ENCODE results near the gene SKIC2.
"Not testable (repeated sequence)": the region's sequence is repeated elsewhere in the genome, so short reads cannot be mapped to it uniquely, and the experiment has no call there.

SKIC2 gene

DNA sequence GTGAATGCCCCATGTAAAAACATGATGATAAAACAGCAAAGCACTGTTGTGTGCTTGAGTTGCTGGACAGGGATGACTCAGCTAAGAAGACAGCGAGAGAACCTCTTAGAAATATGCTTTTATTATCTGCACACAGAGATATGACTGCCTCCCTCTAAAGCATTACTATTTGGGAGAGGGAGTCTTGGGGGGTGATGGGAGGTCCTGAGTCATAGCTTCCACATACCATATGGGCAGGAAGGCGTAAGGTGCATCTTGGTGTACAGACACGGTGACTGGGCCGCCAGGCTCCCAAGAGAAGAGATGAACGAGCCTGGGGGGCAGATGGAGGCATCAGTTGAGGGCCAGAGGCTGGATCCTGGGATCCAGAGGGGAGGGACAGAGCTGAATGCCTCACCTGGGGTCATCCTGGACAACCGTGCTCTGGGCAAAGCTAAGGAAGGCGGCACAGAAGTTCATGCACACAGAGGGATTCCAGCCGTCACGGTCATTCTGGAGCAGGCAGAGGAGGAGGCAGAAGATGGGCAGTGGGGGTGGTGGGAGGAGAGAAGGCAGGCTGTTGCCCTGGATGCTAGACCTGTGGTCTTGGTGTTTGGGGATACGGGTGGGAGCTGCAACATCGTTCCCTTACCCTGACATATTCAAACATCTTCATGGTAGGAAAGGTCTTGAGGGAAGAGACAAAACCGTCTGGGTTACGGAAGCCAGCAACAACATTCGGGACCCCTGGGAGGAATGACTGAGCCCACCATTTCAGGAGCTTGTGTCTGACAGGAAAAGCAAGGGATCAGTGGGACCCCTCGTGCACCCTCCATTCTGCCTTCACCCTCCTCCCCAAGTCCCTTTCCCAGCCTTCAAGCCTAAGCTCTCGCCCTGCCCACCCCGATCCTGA, 11.0 kb downstream of the SKIC2 start:
- DNase-seq = no peak

- no peak for DNase-seq
Measured at GRCh38 chr6:31970604-31971271, 11.8 kb downstream of the SKIC2 start.

DNA sequence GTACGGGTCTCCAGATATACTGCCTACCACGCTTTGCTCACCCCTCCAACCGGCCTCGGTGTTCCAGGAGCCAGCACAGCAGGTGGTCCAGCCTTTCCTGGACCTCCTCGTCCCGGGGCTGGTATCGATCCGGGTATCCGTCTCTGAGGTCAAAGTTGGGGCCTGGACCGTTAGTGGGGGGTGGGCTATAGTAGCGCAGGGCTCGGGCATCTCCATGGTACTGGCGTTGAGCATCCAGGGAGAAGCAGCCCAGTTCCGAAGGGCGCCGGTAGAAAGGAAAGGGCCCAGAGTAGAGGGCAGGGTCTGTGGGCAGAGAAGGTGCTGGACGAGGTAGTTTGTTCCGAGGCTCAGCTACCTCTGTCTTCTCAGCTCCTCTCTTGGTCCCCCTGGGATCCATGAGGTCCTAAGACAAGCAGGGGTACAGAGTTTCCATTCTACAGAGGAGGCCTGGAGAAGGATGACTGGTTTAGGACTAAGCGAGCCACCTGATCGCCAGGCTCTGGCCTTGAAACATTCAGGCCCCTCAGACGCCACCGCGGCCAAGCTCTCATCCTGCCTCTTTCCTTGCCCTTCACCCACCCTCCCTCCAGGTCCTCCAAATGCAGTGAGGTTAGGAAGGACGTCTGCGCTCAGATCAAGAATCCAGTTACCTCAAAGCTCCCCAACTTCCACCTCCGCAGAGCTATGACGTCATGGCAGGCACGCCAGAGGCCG, 12.5 kb downstream of the SKIC2 start:
- DNase-seq = no peak

- DNase-seq = peak; percentile 95
Measured at GRCh38 chr6:31971993-31972708, 13.2 kb downstream of the SKIC2 start, which contains the start of gene DXO. TSS of gene DXO (minus strand) at chr6:31972138. CDS start at chr6:31971675, 463 bp downstream.

DNA sequence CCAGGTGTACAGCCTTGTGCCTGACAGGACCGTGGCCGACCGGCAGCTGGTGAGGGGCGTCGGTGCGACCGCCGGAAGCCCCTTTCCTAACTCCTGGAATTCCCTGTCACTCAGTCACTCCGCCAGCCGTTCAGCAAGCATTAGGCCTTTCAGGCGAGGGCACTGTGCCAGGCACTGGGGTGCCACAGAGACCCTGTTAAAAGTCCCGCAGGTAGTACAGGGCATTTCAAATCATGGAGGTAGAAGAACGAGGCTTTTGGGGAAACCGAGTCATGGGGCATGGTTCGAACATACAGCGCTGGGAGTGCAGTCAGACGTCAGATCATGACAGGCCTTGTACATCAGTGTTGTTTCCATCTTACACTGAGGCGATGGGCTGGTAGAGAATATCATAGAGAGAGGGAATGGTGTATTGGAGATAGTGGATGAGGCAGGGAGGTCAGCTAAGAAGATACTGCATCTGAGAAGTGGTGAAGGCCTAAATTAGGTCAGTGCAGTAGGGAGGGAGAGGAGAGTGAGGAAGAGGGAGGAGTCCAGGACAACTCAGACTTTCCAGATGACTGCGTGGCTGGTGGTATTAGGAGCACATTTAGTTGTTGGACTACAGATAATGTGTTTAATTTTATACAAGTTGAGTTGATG, 13.9 kb downstream of the SKIC2 start:
- no peak for DNase-seq

GRCh38 chr6:31976065-31976464, 17.1 kb downstream of the SKIC2 start:
- DNase-seq = not testable (repeated sequence)

- no peak for DNase-seq
Measured at GRCh38 chr6:31977816-31978431, 18.9 kb downstream of the SKIC2 start.

DNA sequence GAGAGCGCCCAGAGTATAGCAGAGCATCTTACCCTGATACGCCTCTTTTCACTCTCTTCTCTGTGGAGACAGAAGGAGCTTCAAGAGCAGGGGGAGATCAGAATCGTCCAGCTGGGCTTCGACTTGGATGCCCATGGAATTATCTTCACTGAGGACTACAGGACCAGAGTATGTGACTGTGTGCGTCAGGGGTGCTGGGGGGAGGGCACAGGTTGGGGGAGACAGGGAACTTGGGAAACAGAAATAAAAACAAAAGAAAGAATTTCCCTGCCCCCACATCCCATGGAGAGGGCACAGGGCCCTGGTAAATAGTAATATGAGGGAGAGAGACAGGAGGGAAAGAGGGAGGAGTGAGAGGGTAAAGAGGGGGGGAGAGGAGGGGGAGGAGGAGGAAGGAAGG, 19.9 kb downstream of the SKIC2 start:
- no peak for DNase-seq

DNA sequence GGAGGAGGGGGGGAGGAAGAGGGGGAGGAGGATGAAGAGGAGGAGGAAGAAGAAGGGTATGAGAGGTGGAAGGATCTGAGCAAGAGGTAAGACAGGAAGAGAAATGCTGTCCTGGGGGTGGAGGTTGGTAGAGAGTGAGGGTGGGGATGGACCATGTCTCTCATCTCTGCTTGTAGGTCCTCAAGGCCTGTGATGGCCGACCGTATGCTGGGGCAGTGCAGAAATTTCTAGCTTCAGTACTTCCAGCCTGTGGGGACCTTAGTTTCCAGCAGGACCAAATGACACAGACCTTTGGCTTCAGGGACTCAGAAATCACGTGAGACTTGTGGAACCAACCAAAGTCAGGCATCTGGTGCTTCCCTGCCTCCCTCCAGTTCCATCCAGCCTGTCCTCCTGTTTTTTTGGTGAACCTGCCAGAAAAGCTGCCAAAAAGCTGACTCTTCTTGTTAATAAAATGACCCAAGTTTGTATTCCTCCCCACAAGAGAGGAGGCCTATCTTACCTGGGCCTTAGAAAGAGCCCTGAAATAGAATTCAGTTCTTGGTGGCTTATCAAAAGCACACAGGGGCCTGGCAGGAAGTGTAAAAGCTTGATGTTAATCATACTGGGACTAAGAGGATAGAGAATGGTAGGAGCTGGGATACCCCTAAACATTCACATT, 20.4 kb downstream of the SKIC2 start:
- no peak for DNase-seq

GRCh38 chr6:31980195-31980876, 21.4 kb downstream of the SKIC2 start:
- not testable (repeated sequence) for DNase-seq

- DNase-seq = not testable (repeated sequence)
Measured at GRCh38 chr6:31980998-31981397, 22.0 kb downstream of the SKIC2 start.

GRCh38 chr6:31981744-31982143, 22.8 kb downstream of the SKIC2 start, which contains the start of gene C4A:
TSS of gene C4A (plus strand) at chr6:31982057. CDS start at chr6:31982108, 51 bp downstream.
- DNase-seq = not testable (repeated sequence)

DNA sequence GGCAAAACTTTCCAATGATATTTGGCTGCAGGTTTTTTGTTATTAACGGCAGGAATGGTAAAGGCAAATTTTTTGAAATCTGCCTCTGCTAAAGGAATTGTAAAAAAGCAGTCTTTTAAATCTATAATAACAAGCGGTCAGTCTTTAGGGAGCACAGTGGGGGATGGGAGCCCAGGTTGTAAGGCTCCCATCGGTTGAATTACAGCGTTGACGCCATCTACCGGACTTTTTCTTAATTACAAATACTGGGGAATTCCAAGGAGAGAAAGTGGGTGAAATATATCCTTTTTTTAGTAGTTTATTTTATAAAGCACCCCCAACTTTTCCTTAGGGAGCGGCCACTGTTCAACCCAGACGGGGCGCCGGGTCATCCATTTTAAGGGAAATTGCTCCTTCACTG, 30.4 kb downstream of the SKIC2 start:
- DNase-seq = not testable (repeated sequence)

DNA sequence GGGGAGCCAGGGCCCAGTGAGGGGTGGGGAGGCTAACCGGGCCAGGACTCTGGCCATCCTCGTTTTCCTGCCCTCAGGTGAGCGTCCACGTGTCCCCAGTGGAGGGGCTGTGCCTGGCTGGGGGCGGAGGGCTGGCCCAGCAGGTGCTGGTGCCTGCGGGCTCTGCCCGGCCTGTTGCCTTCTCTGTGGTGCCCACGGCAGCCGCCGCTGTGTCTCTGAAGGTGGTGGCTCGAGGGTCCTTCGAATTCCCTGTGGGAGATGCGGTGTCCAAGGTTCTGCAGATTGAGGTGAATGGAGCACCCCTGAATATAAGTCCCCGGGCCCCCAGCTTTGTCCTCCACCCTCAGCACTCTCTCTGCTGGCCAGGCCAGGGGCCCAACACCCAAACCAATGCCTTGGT, 35.4 kb downstream of the SKIC2 start:
- DNase-seq = not testable (repeated sequence)

DNA sequence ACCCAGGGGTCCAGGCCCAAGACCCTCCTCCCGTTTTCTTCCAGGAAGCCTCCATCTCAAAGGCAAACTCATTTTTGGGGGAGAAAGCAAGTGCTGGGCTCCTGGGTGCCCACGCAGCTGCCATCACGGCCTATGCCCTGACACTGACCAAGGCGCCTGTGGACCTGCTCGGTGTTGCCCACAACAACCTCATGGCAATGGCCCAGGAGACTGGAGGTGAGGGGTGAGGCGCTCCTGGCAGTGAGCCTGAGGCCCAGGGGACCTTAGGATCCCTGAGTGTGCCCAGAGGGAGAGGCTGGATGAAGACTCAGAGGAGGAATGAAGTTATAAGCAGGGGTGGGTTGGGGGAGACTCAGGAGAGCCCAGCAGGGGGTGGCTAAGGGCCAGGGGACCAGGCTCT, 37.4 kb downstream of the SKIC2 start:
- not testable (repeated sequence) for DNase-seq

DNA sequence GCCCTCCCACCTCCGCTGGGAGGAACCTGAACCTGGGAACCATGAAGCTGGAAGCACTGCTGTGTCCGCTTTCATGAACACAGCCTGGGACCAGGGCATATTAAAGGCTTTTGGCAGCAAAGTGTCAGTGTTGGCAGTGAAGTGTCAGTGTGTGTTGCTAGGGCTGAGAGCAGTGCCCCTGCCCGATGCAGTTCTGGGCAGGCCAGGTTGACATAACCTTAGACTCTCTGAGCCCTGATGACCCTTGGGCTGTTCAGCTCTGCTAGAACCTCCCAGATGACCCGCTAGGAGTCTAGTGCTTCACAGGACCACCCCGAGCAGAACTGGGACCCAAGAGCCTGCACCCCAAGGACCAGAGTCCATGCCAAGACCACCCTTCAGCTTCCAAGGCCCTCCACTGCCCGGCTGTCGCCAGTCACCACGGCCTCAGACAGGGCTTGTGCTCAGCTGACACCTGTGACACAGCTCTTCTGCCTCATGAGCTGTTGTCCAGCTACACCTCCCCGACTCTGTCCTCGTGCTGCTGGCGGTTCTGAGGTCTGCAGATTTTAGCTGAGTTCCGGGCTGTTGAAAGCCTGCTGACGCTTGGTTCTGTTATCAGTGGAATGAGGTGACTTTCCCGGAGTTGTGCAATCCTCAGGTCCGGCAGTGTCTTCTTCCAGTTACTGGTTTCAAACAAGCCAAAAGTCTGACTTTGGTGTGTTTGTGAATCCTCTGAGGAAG, 43.7 kb downstream of the SKIC2 start:
- DNase-seq = not testable (repeated sequence)

DNA sequence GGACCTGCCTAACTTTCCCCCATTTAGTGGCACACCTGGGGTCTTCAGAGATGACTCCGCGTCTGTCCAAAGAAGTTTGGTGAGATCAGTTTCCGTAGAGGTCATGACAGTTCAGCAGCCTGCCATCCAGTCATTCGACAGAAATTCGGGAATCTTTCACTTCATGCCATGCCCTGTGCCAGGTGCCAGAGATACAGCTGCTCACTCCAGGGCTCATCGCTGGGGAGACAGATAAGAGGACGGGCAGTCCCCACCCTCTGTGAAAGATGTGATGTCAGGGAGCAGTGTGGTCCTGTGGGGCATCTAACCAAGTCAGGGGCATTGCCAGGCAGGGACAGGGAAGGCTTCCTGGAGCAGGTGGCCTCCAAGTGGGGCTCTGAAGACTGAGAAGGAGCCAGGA, 44.3 kb downstream of the SKIC2 start:
- not testable (repeated sequence) for DNase-seq

DNA sequence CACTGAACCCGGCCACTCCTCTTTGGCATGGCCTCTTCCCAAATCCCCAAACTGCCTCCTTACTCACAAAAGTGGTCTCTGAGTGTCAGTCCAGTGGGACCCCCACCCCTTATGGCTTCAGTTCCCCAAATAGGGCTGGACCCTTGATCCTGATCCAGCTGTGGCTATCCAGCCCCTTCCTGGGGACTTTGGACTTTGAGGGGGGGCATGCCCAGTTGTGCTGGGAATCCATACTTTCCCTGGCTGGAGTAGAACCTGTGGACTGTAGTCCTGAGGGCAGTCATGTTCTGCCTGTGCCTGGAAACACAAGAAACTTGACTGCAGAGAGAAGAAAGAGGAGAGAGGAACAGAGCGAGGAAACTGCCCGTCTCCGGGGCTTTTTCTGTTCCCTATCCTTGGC, 45.4 kb downstream of the SKIC2 start:
- DNase-seq = not testable (repeated sequence)

GRCh38 chr6:32004864-32005537, 46.0 kb downstream of the SKIC2 start:
- not testable (repeated sequence) for DNase-seq
